ENCODE data around the gene ARRB1.

Gene ARRB1

GRCh38 chr11:75270896-75271418 lies 80.5 kb downstream of the ARRB1 start:
- H3K4me3 ChIP-seq (replicated peaks in 1 of 2; ENCODE audit: low read depth in 2 of 2, low read length in 2 of 2), result no peak overlapping the region
- TF ChIP-seq CTCF (IDR thresholded peaks at IDR 0.05; ENCODE audit: low read depth, low read length), result peak; percentile 48
- peak in 1 of 2 donors; percentile 36 for DNase-seq (ENCODE audit: low read depth in 2 of 2)

DNA sequence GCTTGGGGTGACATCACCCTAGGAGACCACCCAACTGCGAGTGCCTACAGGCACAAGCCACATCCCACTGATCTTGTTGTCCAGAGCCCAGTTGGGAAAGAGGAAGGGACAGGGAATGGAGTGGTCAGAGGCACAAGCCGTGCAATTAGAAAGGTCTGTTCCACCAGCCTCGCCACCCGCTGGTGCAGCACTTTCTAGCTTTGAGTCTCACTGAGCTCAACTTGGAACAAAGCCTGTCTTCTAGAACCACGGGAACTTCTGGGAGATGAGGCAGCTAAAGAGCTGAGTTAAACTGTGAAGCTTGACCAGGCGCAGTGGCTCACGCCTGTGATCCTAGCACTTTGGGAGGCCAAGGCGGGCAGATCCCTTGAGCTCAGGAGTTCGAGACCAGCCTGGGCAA lies 81.6 kb downstream of the ARRB1 start:
- no peak for DNase-seq (ENCODE audit: low read depth in 2 of 2)
- H3K4me3 ChIP-seq (replicated peaks in 1 of 2; ENCODE audit: low read depth in 2 of 2, low read length in 2 of 2), result no peak overlapping the region
- TF ChIP-seq CTCF (IDR thresholded peaks at IDR 0.05; ENCODE audit: low read depth, low read length), result no peak

DNA sequence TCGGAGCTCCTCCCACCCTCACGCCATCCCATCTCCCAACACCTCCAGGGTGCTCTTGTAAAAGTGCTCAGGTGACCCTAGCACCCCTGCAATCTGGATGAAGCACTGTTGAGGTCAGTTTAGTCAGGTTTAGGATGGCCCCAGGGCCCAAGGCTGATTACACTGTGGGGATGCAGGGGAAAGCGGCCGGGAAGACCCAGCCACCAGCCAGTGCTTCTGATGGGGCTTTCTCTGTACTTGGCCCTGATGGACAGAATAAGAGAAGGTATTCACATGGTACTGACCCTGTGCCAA lies 82.1 kb downstream of the ARRB1 start:
- no peak for DNase-seq (ENCODE audit: low read depth in 2 of 2)
- no peak for TF ChIP-seq CTCF (IDR thresholded peaks at IDR 0.05; ENCODE audit: low read depth, low read length)
- H3K4me3 ChIP-seq (replicated peaks in 1 of 2; ENCODE audit: low read depth in 2 of 2, low read length in 2 of 2), result no peak overlapping the region

GRCh38 chr11:75268626-75269366 lies 82.7 kb downstream of the ARRB1 start:
- no peak for TF ChIP-seq CTCF (IDR thresholded peaks at IDR 0.05; ENCODE audit: low read depth, low read length)
- DNase-seq (ENCODE audit: low read depth in 2 of 2), result no peak
- no peak overlapping the region for H3K4me3 ChIP-seq (replicated peaks in 1 of 2; ENCODE audit: low read depth in 2 of 2, low read length in 2 of 2)

DNA sequence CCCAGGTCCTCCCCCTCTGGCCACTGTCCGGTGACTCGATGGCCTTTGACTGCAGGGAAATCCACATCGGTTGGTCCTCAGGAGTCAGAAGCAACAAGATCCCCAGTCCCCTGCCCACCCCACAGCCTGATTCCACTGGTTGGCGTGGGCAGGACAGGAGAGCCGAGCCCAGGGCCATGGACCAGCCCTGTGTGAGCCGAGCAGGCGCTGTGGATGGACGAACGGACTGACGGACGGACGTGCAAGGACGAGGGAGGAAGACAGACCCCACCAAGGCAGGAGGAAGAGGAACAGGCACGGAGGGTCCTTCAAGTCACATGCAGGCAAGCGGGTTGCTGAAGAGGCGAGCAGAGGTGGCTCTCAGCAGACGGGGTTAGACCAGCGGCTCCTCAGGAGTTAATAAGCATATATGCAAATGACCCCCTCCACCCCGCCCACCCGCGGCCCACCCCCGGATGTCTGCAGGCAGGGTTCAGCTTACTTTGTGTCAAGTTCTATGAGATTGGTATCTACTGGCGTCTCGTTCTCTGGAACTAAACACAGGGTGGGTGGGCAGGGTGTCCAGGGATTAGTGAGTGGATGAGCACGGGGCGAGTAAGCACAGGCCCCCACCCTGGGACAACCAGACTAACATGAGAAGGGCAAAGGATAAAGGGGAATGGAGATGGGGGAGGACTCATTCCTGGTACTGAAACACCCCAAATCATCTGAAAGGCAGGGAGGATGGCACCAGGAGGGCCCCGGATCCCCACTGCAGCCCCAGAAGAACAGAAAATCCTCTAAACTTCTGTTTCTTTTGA lies 84.1 kb downstream of the ARRB1 start:
- no peak overlapping the region for H3K4me3 ChIP-seq (replicated peaks in 1 of 2; ENCODE audit: low read depth in 2 of 2, low read length in 2 of 2)
- TF ChIP-seq CTCF (IDR thresholded peaks at IDR 0.05; ENCODE audit: low read depth, low read length), result no peak
- DNase-seq (ENCODE audit: low read depth in 2 of 2), result no peak

DNA sequence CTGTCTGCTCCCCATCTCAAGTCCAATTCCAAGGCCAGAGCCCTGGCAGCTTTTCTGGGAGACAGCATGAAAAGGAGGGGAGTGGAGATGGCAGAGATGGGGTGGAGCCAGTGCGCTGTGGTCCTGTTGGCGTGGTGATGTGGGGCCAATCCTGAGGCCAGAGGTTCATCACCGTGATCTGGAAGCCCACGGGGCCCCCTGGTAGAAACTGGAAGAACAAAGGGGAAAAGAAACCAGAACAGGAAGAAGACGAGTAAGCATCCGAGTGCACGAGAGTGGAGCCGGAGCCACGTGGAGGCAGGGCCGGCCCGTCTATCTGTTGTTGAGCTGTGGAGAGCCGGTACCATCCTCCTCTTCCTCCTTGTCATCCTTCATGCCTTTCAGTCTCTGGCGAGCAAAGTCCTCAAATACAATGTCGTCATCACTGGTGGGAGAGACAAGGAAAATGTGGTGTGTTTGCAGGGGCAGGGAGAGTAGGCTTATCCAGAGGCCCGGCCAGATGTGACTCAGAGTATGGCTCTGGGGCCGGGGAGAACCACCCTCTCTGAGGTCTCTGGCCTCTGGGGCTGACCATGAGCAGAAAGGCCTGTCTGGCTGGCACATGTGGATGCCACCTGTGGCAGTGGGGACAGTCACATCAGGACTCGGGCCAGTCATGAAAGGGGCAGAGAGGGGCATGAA lies 85.5 kb downstream of the ARRB1 start:
- peak; percentile 23 to 30 for DNase-seq (ENCODE audit: low read depth in 2 of 2)
- no peak for TF ChIP-seq CTCF (IDR thresholded peaks at IDR 0.05; ENCODE audit: low read depth, low read length)
- H3K4me3 ChIP-seq (replicated peaks in 1 of 2; ENCODE audit: low read depth in 2 of 2, low read length in 2 of 2), result no peak overlapping the region

Data from cardiac fibroblast (primary cell).